ENCODE data around the gene ASCL5. TPM values are rescaled to one million over a fixed set of nuclear protein-coding genes. Genes with fewer than 3 reads are reported as not detected.

The ASCL5 gene
- total and polyA plus RNA-seq, 9 of the 15 experiments (the other 6 are each of a cell fraction or from before 2014, with no cell fraction given), result 0.09 TPM; not detected in 8

- peak; percentile 77 for TF ChIP-seq HMBOX1 (IDR thresholded peaks at IDR 0.05)
- TF ChIP-seq CBFB (CRISPR knock-in tag; IDR thresholded peaks at IDR 0.05), result peak; percentile 90; the same call in 1 of the 2 replicates
- peak; percentile 80 for TF ChIP-seq HDAC3 (IDR thresholded peaks at IDR 0.05; ENCODE audit: borderline replicate concordance, partially characterized antibody)
- no peak for TF ChIP-seq HDAC8 (tag; IDR thresholded peaks at IDR 0.05)
- TF ChIP-seq CHD1 (IDR thresholded peaks at IDR 0.05; ENCODE audit: low read length), result no peak
- TF ChIP-seq ZNF785 (CRISPR knock-in tag; IDR thresholded peaks at IDR 0.05), result no peak
- 0 out of 2 replicates have a peak, but pooled peaks have one; percentile 44 for TF ChIP-seq MTF1 (CRISPR knock-in tag; IDR thresholded peaks at IDR 0.05; ENCODE audit: borderline replicate concordance)
- TF ChIP-seq HNRNPUL1 (IDR thresholded peaks at IDR 0.05; ENCODE audit: low read length), result no peak
- no peak for TF ChIP-seq FIP1L1 (IDR thresholded peaks at IDR 0.05; ENCODE audit: low read depth, low read length, poor library complexity, severe bottlenecking)
- TF ChIP-seq U2AF2 (optimal IDR thresholded peaks at IDR 0.05; ENCODE audit: low read depth, low read length), result no peak
- no peak for TF ChIP-seq SRSF7 (optimal IDR thresholded peaks at IDR 0.05; ENCODE audit: low read depth, low read length)
- no peak for TF ChIP-seq E2F8 (IDR thresholded peaks at IDR 0.05; ENCODE audit: low read depth, partially characterized antibody)
- no peak; the same call in 1 of the 2 replicates for TF ChIP-seq C11orf30 (IDR thresholded peaks at IDR 0.05; ENCODE audit: low read depth)
- TF ChIP-seq TAF9B (IDR thresholded peaks at IDR 0.05; ENCODE audit: partially characterized antibody), result no peak
- TF ChIP-seq ZNF398 (CRISPR knock-in tag; IDR thresholded peaks at IDR 0.05), result no peak
- no peak for TF ChIP-seq NUFIP1 (IDR thresholded peaks at IDR 0.05; ENCODE audit: partially characterized antibody)
- no peak for TF ChIP-seq ZNF830 (CRISPR knock-in tag; IDR thresholded peaks at IDR 0.05)
- TF ChIP-seq ZBTB33 (CRISPR knock-in tag; IDR thresholded peaks at IDR 0.05), result 0 out of 2 replicates have a peak, but pooled peaks have one; percentile 16
- no peak for TF ChIP-seq XRCC5 (IDR thresholded peaks at IDR 0.05; ENCODE audit: low read depth, low read length)
Observed at GRCh38 chr1:201170533-201171062, 43.6 kb upstream of the ASCL5 start (continued).

All from K562 (cell line).